A673 (cell line): ENCODE results near the gene EFHD2. TPM values are rescaled to one million over a fixed set of nuclear protein-coding genes. Genes with fewer than 3 reads are reported as not detected.

Experiments used
- BruUV-seq: library from RNA; stranded (reverse); fragments of 400-500 nt; replicated peaks from 2 replicates; lab custom pipeline; 2021; lab: Mats Ljungman, UMichigan
- CTCF ChIA-PET: fragments of 300-600 bp; sonication (Branson Sonifier 250); formaldehyde crosslinking; loops from one replicate; lab custom pipeline; 2022; ENCODE audit warnings: antibody characterized with exemption; lab: Charles Lee
- POLR2A ChIA-PET: fragments of 300-600 bp; sonication (Branson Sonifier 250); formaldehyde crosslinking; loops from one replicate; lab custom pipeline; 2022; ENCODE audit warnings: antibody characterized with exemption; ENCODE audit not compliant: low non-redundant PET; lab: Charles Lee
- DNase-seq: peaks from one replicate; pipeline ENCODE4 v3.0.0-alpha.2; 2015; ENCODE audit warnings: low spot score
- H3K27ac ChIP-seq: fragments of 200-600 bp; sonication (generic); 2 replicates; pipeline ENCODE4 v1.5.1; 2016; ENCODE audit warnings: mixed run types, low read depth, mild to moderate bottlenecking, mixed read lengths, antibody characterized with exemption, low read length; ENCODE audit not compliant: poor library complexity, severe bottlenecking
- H3K27me3 ChIP-seq: fragments of 200-600 bp; sonication (generic); replicated peaks from 2 replicates; pipeline ENCODE4 v1.6.1; 2017; ENCODE audit warnings: mixed run types, low read depth, mild to moderate bottlenecking, mixed read lengths, antibody characterized with exemption, low read length; ENCODE audit not compliant: insufficient read depth, poor library complexity
- H3K36me3 ChIP-seq: fragments of 200-600 bp; sonication (generic); 2 replicates; pipeline ENCODE4 v1.6.1; 2016; ENCODE audit warnings: mixed run types, mild to moderate bottlenecking, mixed read lengths, antibody characterized with exemption, low read length; ENCODE audit not compliant: insufficient read depth, poor library complexity, severe bottlenecking
- H3K4me1 ChIP-seq: fragments of 200-600 bp; sonication (generic); 2 replicates; pipeline ENCODE4 v1.6.1; 2017; ENCODE audit warnings: mixed run types, mild to moderate bottlenecking, mixed read lengths, antibody characterized with exemption, low read length; ENCODE audit not compliant: insufficient read depth, poor library complexity, severe bottlenecking
- H3K4me3 ChIP-seq: fragments of 200-600 bp; sonication (generic); 2 replicates; pipeline ENCODE4 v1.5.1; 2016; ENCODE audit warnings: low read depth, mixed run types, mild to moderate bottlenecking, mixed read lengths, low read length; ENCODE audit not compliant: poor library complexity, severe bottlenecking
- H3K9me3 ChIP-seq: fragments of 200-600 bp; sonication (generic); 2 replicates; pipeline ENCODE4 v1.6.1; 2016; ENCODE audit warnings: mixed run types, low read depth, mild to moderate bottlenecking, mixed read lengths, antibody characterized with exemption, low read length; ENCODE audit not compliant: poor library complexity, severe bottlenecking
- CTCF ChIP-seq: fragments of 300-800, 200-600 bp; sonication (generic); conservative IDR thresholded peaks from 2 replicates; pipeline ENCODE4 v1.5.1; 2017; ENCODE audit warnings: low read depth, mild to moderate bottlenecking, antibody characterized with exemption, low read length, moderate library complexity, mixed read lengths
- EZH2 ChIP-seq: fragments of 200-600 bp; sonication (generic); IDR thresholded peaks from 2 replicates; pipeline ENCODE4 v1.6.1; 2017; ENCODE audit warnings: borderline replicate concordance, low read depth, mild to moderate bottlenecking, mixed read lengths, antibody characterized with exemption, low read length; ENCODE audit not compliant: poor library complexity, severe bottlenecking
- intact Hi-C: fragments of 100-400 bp; cut with micrococcal nuclease; formaldehyde crosslinking; loops from one replicate; pipeline ENCODE4 v1.10.0; 2022; ENCODE audit not compliant: unreplicated experiment
- total RNA-seq: library from RNA; stranded (reverse); gene quantifications from 2 replicates; pipeline ENCODE4 v1.2.3, GENCODE V29; 2021

The EFHD2 gene
- total RNA-seq, 1 experiment from 2014 or later = 32.5 TPM

- TF ChIP-seq CTCF = no peak
- no peak for TF ChIP-seq EZH2
- peaks cover 4% of the 10 kb centered on the region for H3K4me1 ChIP-seq
- no peaks in the 10 kb centered on the region for H3K9me3 ChIP-seq
- DNase-seq = no peak
- H3K27me3 ChIP-seq = no peaks in the 10 kb centered on the region
- no peak overlapping the region for H3K27ac ChIP-seq
- POLR2A ChIA-PET = no interaction called here
- intact Hi-C loops = no loop called here
- CTCF ChIA-PET = no interaction called here
- H3K36me3 ChIP-seq = no peaks in the 10 kb centered on the region
- H3K4me3 ChIP-seq = no peak overlapping the region
- no TSS peak for BruUV-seq
These were observed 14.5 kb downstream of the EFHD2 start for GRCh38 chr1:15424146-15424667.

GRCh38 chr1:15424981-15425380 lies 15.3 kb downstream of the EFHD2 start:
- POLR2A ChIA-PET = interaction anchor here (0.6 kb wide), 1 partner anchor 23 kb away, joined by 5 read pairs; no protein-coding TSS in a partner anchor
- H3K4me3 ChIP-seq = no peak overlapping the region
- no peaks in the 10 kb centered on the region for H3K4me1 ChIP-seq
- no peak for DNase-seq
- no peaks in the 10 kb centered on the region for H3K36me3 ChIP-seq
- BruUV-seq = no TSS peak
- TF ChIP-seq CTCF (no peak), EZH2 (no peak)
- no peaks in the 10 kb centered on the region for H3K27me3 ChIP-seq
- intact Hi-C loops = no loop called here
- H3K9me3 ChIP-seq = no peaks in the 10 kb centered on the region
- no peak overlapping the region for H3K27ac ChIP-seq
- CTCF ChIA-PET = no interaction called here

- no peak overlapping the region for H3K4me3 ChIP-seq
- no peak overlapping the region for H3K27ac ChIP-seq
- H3K4me1 ChIP-seq = no peaks in the 10 kb centered on the region
- H3K27me3 ChIP-seq = no peaks in the 10 kb centered on the region
- no peak for TF ChIP-seq CTCF
- TF ChIP-seq EZH2 = no peak
- H3K36me3 ChIP-seq = no peaks in the 10 kb centered on the region
- no peak for DNase-seq
- intact Hi-C loops = no loop called here
- no TSS peak for BruUV-seq
- CTCF ChIA-PET = no interaction called here
- POLR2A ChIA-PET = interaction anchor here (0.6 kb wide), 1 partner anchor 22 kb away, joined by 5 read pairs; no protein-coding TSS in a partner anchor
- no peaks in the 10 kb centered on the region for H3K9me3 ChIP-seq
These were observed 15.8 kb downstream of the EFHD2 start for GRCh38 chr1:15425521-15425920.
